H9 (cell line): ENCODE measurements around the gene HSPA12A. TPM values are rescaled to one million over a fixed set of nuclear protein-coding genes. Genes with fewer than 3 reads are reported as not detected.
A peak's percentile ranks its signal among the peaks of the same experiment; 100 is the strongest.

ENCODE experiments used
- DNase-seq: peaks from one replicate; pipeline ENCODE4 v3.0.0-alpha.2; 2017
- H2AFZ ChIP-seq: one replicate; pipeline ENCODE4 v1.6.1; 2013; ENCODE audit warnings: mild to moderate bottlenecking, low read length, control low read depth, moderate library complexity
- H2AK5ac ChIP-seq: 2 replicates; pipeline ENCODE4 v1.6.1; 2013; ENCODE audit warnings: low read length, control low read depth, mixed read lengths; ENCODE audit not compliant: insufficient read length
- H2BK120ac ChIP-seq: one replicate; pipeline ENCODE4 v1.6.1; 2013; ENCODE audit warnings: low read depth, mild to moderate bottlenecking, low read length, control low read depth, inconsistent platforms; ENCODE audit not compliant: poor library complexity, severe bottlenecking
- H2BK12ac ChIP-seq: 2 replicates; pipeline ENCODE4 v1.6.1; 2013; ENCODE audit warnings: low read length, control low read depth, mixed read lengths, low read depth; ENCODE audit not compliant: insufficient read length
- H2BK15ac ChIP-seq: 2 replicates; pipeline ENCODE4 v1.6.1; 2013; ENCODE audit warnings: low read depth, low read length, control low read depth
- H2BK20ac ChIP-seq: one replicate; pipeline ENCODE4 v1.6.1; 2013; ENCODE audit warnings: low read depth, mild to moderate bottlenecking, low read length, control low read depth, inconsistent platforms; ENCODE audit not compliant: poor library complexity, severe bottlenecking
- H2BK5ac ChIP-seq: 2 replicates; pipeline ENCODE4 v1.6.1; 2013; ENCODE audit warnings: low read length, control low read depth, mixed read lengths; ENCODE audit not compliant: insufficient read length
- H3K14ac ChIP-seq: 2 replicates; pipeline ENCODE4 v1.6.1; 2013; ENCODE audit warnings: low read length, control low read depth; ENCODE audit not compliant: insufficient read depth
- H3K18ac ChIP-seq: 2 replicates; pipeline ENCODE4 v1.6.1; 2013; ENCODE audit warnings: low read depth, mild to moderate bottlenecking, mixed read lengths, low read length, control low read depth; ENCODE audit not compliant: insufficient read length
- H3K23ac ChIP-seq: 2 replicates; pipeline ENCODE4 v1.6.1; 2013; ENCODE audit warnings: low read length, control low read depth, mixed read lengths, low read depth; ENCODE audit not compliant: insufficient read length
- H3K23me2 ChIP-seq: 2 replicates; pipeline ENCODE4 v1.6.1; 2013; ENCODE audit warnings: low read depth, mild to moderate bottlenecking, mixed read lengths, low read length, control low read depth; ENCODE audit not compliant: insufficient read length, poor library complexity, severe bottlenecking
- H3K27ac ChIP-seq: 2 replicates; pipeline ENCODE4 v1.5.1; 2013; ENCODE audit warnings: low read length, control low read depth, mixed read lengths, low read depth; ENCODE audit not compliant: insufficient read length
- H3K27me3 ChIP-seq: 2 replicates; pipeline ENCODE4 v1.6.1; 2013; ENCODE audit warnings: low read length, control low read depth, inconsistent platforms; ENCODE audit not compliant: insufficient read depth
- H3K4ac ChIP-seq: 2 replicates; pipeline ENCODE4 v1.6.1; 2013; ENCODE audit warnings: low read depth, mild to moderate bottlenecking, control low read depth, inconsistent platforms, low read length, moderate library complexity
- H3K4me1 ChIP-seq: 2 replicates; pipeline ENCODE4 v1.6.1; 2013; ENCODE audit warnings: low read length, control low read depth, inconsistent platforms; ENCODE audit not compliant: insufficient read depth
- H3K4me2 ChIP-seq: 2 replicates; pipeline ENCODE4 v1.6.1; 2013; ENCODE audit warnings: low read length, control low read depth, mixed read lengths; ENCODE audit not compliant: insufficient read length, insufficient read depth
- H3K56ac ChIP-seq: 2 replicates; pipeline ENCODE4 v1.6.1; 2013; ENCODE audit warnings: low read depth, mild to moderate bottlenecking, mixed read lengths, low read length, control low read depth; ENCODE audit not compliant: insufficient read length
- H3K79me1 ChIP-seq: 2 replicates; pipeline ENCODE4 v1.6.1; 2013; ENCODE audit warnings: low read depth, mild to moderate bottlenecking, moderate library complexity, low read length, control low read depth, inconsistent platforms; ENCODE audit not compliant: insufficient read depth, poor library complexity, severe bottlenecking
- H3K79me2 ChIP-seq: 2 replicates; pipeline ENCODE4 v1.6.1; 2013; ENCODE audit warnings: low read length, control low read depth, inconsistent platforms; ENCODE audit not compliant: insufficient read depth
- H3K9ac ChIP-seq: 2 replicates; pipeline ENCODE4 v1.6.1; 2013; ENCODE audit warnings: low read length, control low read depth, mixed read lengths; ENCODE audit not compliant: insufficient read length; ENCODE audit errors: extremely low read depth
- H3K9me3 ChIP-seq: one replicate; pipeline ENCODE4 v1.6.1; 2013; ENCODE audit warnings: low read depth, low read length, inconsistent platforms; ENCODE audit not compliant: control insufficient read depth
- H3T11ph ChIP-seq: one replicate; pipeline ENCODE4 v1.6.1; 2013; ENCODE audit warnings: mild to moderate bottlenecking, low read length, control low read depth, inconsistent platforms
- H4K20me1 ChIP-seq: one replicate; pipeline ENCODE4 v1.6.1; 2013; ENCODE audit not compliant: control insufficient read depth, insufficient read length, insufficient read depth
- H4K5ac ChIP-seq: 2 replicates; pipeline ENCODE4 v1.6.1; 2013; ENCODE audit warnings: low read depth, mild to moderate bottlenecking, mixed read lengths, low read length, control low read depth; ENCODE audit not compliant: insufficient read length
- H4K8ac ChIP-seq: replicated peaks from 2 replicates; pipeline ENCODE4 v1.6.1; 2013; ENCODE audit warnings: low read length, control low read depth, mixed read lengths, low read depth; ENCODE audit not compliant: insufficient read length
- H4K91ac ChIP-seq: 2 replicates; pipeline ENCODE4 v1.6.1; 2013; ENCODE audit warnings: low read depth, mild to moderate bottlenecking, moderate library complexity, mixed read lengths, low read length, control low read depth; ENCODE audit not compliant: insufficient read length
- H3K27ac Mint-ChIP-seq, 3 experiments: 2 replicates in 2 of 3; 3 replicates in 1 of 3; pipeline ENCODE4 v1.8.0; 2020 to 2021; ENCODE audit warnings: mixed read lengths in 3 of 3, mild to moderate bottlenecking in 1 of 3, moderate library complexity in 1 of 3
- H3K27me3 Mint-ChIP-seq: 2 replicates; pipeline ENCODE4 v1.8.0; 2021; ENCODE audit warnings: low read depth, mild to moderate bottlenecking, moderate library complexity, mixed read lengths
- H3K36me3 Mint-ChIP-seq, 3 experiments: 2 replicates in 2 of 3; 3 replicates in 1 of 3; pipeline ENCODE4 v1.8.0; 2020 to 2021; ENCODE audit warnings: low read depth in 3 of 3, mixed read lengths in 3 of 3; ENCODE audit not compliant: insufficient read depth in 1 of 3
- H3K4me1 Mint-ChIP-seq, 2 experiments: 2 replicates each; pipeline ENCODE4 v1.8.0; 2020; ENCODE audit warnings: mixed read lengths in 2 of 2
- H3K4me3 Mint-ChIP-seq, 2 experiments: 2 replicates in 1 of 2; 3 replicates in 1 of 2; pipeline ENCODE4 v1.8.0; 2020 to 2021; ENCODE audit warnings: mild to moderate bottlenecking in 2 of 2, mixed read lengths in 2 of 2, moderate library complexity in 1 of 2
- H3K9me3 Mint-ChIP-seq, 2 experiments: 2 replicates in 1 of 2; 3 replicates in 1 of 2; pipeline ENCODE4 v1.8.0; 2020; ENCODE audit warnings: mild to moderate bottlenecking in 2 of 2, mixed read lengths in 2 of 2, moderate library complexity in 1 of 2
- WGBS: extraction: QIAGEN DNeasy Blood & Tissue Kit; methylation state at CpG from one replicate; pipeline ENCODE4 v1.1.7; 2013; ENCODE audit warnings: missing lambda C conversion rate, low lambda C conversion rate, mixed read lengths; ENCODE audit not compliant: insufficient read length; ENCODE audit errors: extremely low coverage; 5-methylcytosine and 5-hydroxymethylcytosine counted together
- total RNA-seq: library from RNA; stranded (reverse); gene quantifications from 2 replicates; pipeline ENCODE4 v1.2.1, GENCODE V29; 2021
- TF ChIP-seq, protein P1 (sequence below): fragments of 200-600 bp; sonication (generic); conservative IDR thresholded peaks from 3 replicates; pipeline ENCODE4 v1.8.0; 2021; ENCODE audit warnings: antibody characterized with exemption, mild to moderate bottlenecking

HSPA12A gene
- total RNA-seq, 1 experiment from 2014 or later = 3.2 TPM

DNA sequence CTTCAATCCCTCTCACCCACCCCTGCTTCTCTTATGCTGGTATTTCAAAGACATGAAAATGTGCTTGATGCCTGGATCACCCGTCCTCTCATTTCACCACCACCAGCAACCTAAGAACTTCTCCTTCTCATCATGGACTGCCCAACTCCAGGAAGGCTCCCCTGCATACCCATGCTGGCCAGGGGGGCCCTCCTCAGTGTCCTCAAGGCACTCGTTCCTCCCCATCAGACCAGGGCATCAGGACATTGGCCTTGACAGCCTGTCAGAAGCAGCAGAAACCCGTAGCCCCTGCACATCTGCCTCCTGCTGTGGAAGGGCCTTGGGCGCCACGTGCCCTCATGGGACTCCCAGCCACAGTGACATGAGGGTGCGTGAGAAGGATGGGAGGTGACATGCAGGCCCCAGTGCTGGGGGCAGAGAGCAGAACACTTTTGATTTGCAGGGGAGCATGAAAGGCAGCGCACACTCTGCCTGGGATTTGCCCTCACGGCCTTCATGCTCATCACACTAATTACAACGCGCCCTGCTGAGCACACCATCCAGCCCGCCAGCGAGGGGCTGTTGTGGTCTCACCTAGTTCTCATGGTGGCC is 1.9 kb upstream of the HSPA12A start:
- H3K27ac Mint-ChIP-seq = no peak overlapping the region
- H3K18ac ChIP-seq = no peak overlapping the region
- H2AK5ac ChIP-seq = no peak overlapping the region
- no peaks in the 10 kb centered on the region for H3K79me2 ChIP-seq
- H3K9me3 Mint-ChIP-seq = peaks cover 5 to 9% of the 10 kb centered on the region in 2 experiments; a peak in 4 of 5 replicates
- H3K9ac ChIP-seq = no peak overlapping the region
- no peak overlapping the region for H2BK15ac ChIP-seq
- no peak overlapping the region for H3K4me2 ChIP-seq
- no peaks in the 10 kb centered on the region for H4K20me1 ChIP-seq
- H4K91ac ChIP-seq = no peak overlapping the region
- H2AFZ ChIP-seq = no peak overlapping the region
- no peak for DNase-seq
- H4K5ac ChIP-seq = no peak overlapping the region
- peaks cover 0 to 8% of the 10 kb centered on the region in 2 experiments; a peak in 2 of 4 replicates for H3K4me1 Mint-ChIP-seq
- peaks cover 16% of the 10 kb centered on the region for H3K27me3 ChIP-seq
- TF ChIP-seq, protein P1, sequence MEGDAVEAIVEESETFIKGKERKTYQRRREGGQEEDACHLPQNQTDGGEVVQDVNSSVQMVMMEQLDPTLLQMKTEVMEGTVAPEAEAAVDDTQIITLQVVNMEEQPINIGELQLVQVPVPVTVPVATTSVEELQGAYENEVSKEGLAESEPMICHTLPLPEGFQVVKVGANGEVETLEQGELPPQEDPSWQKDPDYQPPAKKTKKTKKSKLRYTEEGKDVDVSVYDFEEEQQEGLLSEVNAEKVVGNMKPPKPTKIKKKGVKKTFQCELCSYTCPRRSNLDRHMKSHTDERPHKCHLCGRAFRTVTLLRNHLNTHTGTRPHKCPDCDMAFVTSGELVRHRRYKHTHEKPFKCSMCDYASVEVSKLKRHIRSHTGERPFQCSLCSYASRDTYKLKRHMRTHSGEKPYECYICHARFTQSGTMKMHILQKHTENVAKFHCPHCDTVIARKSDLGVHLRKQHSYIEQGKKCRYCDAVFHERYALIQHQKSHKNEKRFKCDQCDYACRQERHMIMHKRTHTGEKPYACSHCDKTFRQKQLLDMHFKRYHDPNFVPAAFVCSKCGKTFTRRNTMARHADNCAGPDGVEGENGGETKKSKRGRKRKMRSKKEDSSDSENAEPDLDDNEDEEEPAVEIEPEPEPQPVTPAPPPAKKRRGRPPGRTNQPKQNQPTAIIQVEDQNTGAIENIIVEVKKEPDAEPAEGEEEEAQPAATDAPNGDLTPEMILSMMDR = no peak
- no peak overlapping the region for H3K4ac ChIP-seq
- H3K4me3 Mint-ChIP-seq = peak overlapping the region in 1 of 2 experiments; percentile 58; a peak in 2 of 5 replicates
- H3K27me3 Mint-ChIP-seq = peaks cover 69% of the 10 kb centered on the region
- no peak overlapping the region for H2BK120ac ChIP-seq
- no peak overlapping the region for H3K56ac ChIP-seq
- H3K14ac ChIP-seq = no peak overlapping the region
- no peak overlapping the region for H2BK20ac ChIP-seq
- peaks cover 11% of the 10 kb centered on the region for H3K23me2 ChIP-seq
- H4K8ac ChIP-seq = no peak overlapping the region
- no peak overlapping the region for H3K27ac ChIP-seq
- no peaks in the 10 kb centered on the region for H3K4me1 ChIP-seq
- H3K9me3 ChIP-seq = no peaks in the 10 kb centered on the region
- no peak overlapping the region for H2BK5ac ChIP-seq
- no peak overlapping the region for H2BK12ac ChIP-seq
- H3K23ac ChIP-seq = no peak overlapping the region
- H3T11ph ChIP-seq = no peak overlapping the region
- no peaks in the 10 kb centered on the region for H3K79me1 ChIP-seq
- no CpG with 5 or more reads among the region's 12 CpGs for WGBS
- no peaks in the 10 kb centered on the region; a peak in 1 of 7 replicates for H3K36me3 Mint-ChIP-seq
